T-cell (primary cell): Measurements from ENCODE around the gene RPS19. TPM values are rescaled to one million over a fixed set of nuclear protein-coding genes. Genes with fewer than 3 reads are reported as not detected.
A peak's percentile ranks its signal among the peaks of the same experiment; 100 is the strongest.

Experiments
- ATAC-seq, 4 experiments: fragments of 200-7000 bp in 3 of 4; fragments of 150-1000 bp in 1 of 4; cut with Tn5 transposase; replicated peaks in 1 of 4; 1 replicate in 3 of 4; 2 replicates in 1 of 4; pipeline ENCODE4 v1.10.0; 2021; ENCODE audit warnings: moderate library complexity in 3 of 4, mild to moderate bottlenecking in 2 of 4, moderate number of reproducible peaks in 1 of 4
- CTCF ChIA-PET, 2 donors: fragments of 300-600 bp; sonication (Branson Sonifier 250); formaldehyde crosslinking; loops; one replicate each; lab custom pipeline; 2022; ENCODE audit warnings: antibody characterized with exemption in 2 of 2; lab: Charles Lee
- POLR2A ChIA-PET, 2 donors: fragments of 300-600 bp; sonication (Branson Sonifier 250); formaldehyde crosslinking; loops; one replicate each; lab custom pipeline; 2022; ENCODE audit warnings: antibody characterized with exemption in 2 of 2; lab: Charles Lee
- DNase-seq, 35 experiments: peaks; one replicate each; pipeline versions ENCODE4 v3.0.0 to v3.0.0-alpha.2; 2013 to 2023
- H3K27ac ChIP-seq: one replicate; pipeline ENCODE4 v1.5.1; 2013; ENCODE audit warnings: low read length
- H3K27me3 ChIP-seq, 2 experiments: replicated peaks in 1 of 2; 1 replicate in 1 of 2; 2 replicates in 1 of 2; pipeline versions ENCODE4 v1.6.1 to v1.7.0; 2013; ENCODE audit warnings: low read length in 1 of 2, mixed read lengths in 1 of 2; ENCODE audit not compliant: control insufficient read depth in 2 of 2, insufficient read depth in 2 of 2; ENCODE audit errors: extremely low read depth in 1 of 2
- H3K36me3 ChIP-seq, 2 donors: 1 replicate in 1 of 2; 2 replicates in 1 of 2; pipeline versions ENCODE4 v1.6.1 to v1.7.0; 2013; ENCODE audit warnings: low read length in 1 of 2; ENCODE audit not compliant: control insufficient read depth in 2 of 2, insufficient read depth in 1 of 2; ENCODE audit errors: extremely low read depth in 1 of 2
- H3K4me1 ChIP-seq, 2 experiments: 1 replicate in 1 of 2; 2 replicates in 1 of 2; pipeline versions ENCODE4 v1.6.1 to v1.7.0; 2013; ENCODE audit warnings: low read length in 2 of 2, mixed read lengths in 1 of 2; ENCODE audit not compliant: insufficient read depth in 2 of 2, control insufficient read depth in 1 of 2; ENCODE audit errors: extremely low read depth in 1 of 2
- H3K4me3 ChIP-seq, 2 donors: 1 replicate in 1 of 2; 2 replicates in 1 of 2; pipeline versions ENCODE4 v1.5.1 to v1.7.0; 2013; ENCODE audit warnings: mild to moderate bottlenecking in 2 of 2, low read length in 1 of 2, moderate library complexity in 1 of 2; ENCODE audit not compliant: control insufficient read depth in 1 of 2; ENCODE audit errors: extremely low read depth in 1 of 2
- H3K9me3 ChIP-seq: 2 replicates; pipeline ENCODE4 v1.7.0; 2013
- H3K27ac Mint-ChIP-seq, 2 donors: one replicate each; pipeline ENCODE4 v1.8.0; 2020 to 2021; ENCODE audit warnings: mild to moderate bottlenecking in 2 of 2, mixed read lengths in 2 of 2
- H3K27me3 Mint-ChIP-seq, 2 donors: one replicate each; pipeline ENCODE4 v1.8.0; 2021 to 2022; ENCODE audit warnings: mixed read lengths in 2 of 2
- H3K36me3 Mint-ChIP-seq: one replicate; pipeline ENCODE4 v1.8.0; 2021; ENCODE audit warnings: mixed read lengths
- H3K4me1 Mint-ChIP-seq, 3 donors: one replicate each; pipeline ENCODE4 v1.8.0; 2020 to 2022; ENCODE audit warnings: mixed read lengths in 3 of 3, mild to moderate bottlenecking in 1 of 3
- H3K4me3 Mint-ChIP-seq, 3 donors: one replicate each; pipeline ENCODE4 v1.8.0; 2020 to 2022; ENCODE audit warnings: mild to moderate bottlenecking in 3 of 3, mixed read lengths in 3 of 3, moderate library complexity in 3 of 3
- H3K9me3 Mint-ChIP-seq, 3 donors: one replicate each; pipeline ENCODE4 v1.8.0; 2020 to 2022; ENCODE audit warnings: mixed read lengths in 3 of 3
- WGBS: methylation state at CpG from one replicate; pipeline ENCODE4 v1.1.5; 2013; ENCODE audit warnings: missing lambda C conversion rate; ENCODE audit not compliant: insufficient coverage; 5-methylcytosine and 5-hydroxymethylcytosine counted together
- total RNA-seq, 35 experiments: library from RNA in 6 of 35; stranded (reverse) in 6 of 35; fragments of 120-200 nt in 1 of 35; gene quantifications; one replicate each; pipeline versions ENCODE4 v1.2.1 to v1.2.4 and lab custom pipeline; 2013 to 2026

RPS19 gene
- total RNA-seq, 5 donors from 2014 or later (not counting 1 experiment from before 2014, with no cell fraction given), result 3,043 to 4,286 (median 3,822) TPM

DNA sequence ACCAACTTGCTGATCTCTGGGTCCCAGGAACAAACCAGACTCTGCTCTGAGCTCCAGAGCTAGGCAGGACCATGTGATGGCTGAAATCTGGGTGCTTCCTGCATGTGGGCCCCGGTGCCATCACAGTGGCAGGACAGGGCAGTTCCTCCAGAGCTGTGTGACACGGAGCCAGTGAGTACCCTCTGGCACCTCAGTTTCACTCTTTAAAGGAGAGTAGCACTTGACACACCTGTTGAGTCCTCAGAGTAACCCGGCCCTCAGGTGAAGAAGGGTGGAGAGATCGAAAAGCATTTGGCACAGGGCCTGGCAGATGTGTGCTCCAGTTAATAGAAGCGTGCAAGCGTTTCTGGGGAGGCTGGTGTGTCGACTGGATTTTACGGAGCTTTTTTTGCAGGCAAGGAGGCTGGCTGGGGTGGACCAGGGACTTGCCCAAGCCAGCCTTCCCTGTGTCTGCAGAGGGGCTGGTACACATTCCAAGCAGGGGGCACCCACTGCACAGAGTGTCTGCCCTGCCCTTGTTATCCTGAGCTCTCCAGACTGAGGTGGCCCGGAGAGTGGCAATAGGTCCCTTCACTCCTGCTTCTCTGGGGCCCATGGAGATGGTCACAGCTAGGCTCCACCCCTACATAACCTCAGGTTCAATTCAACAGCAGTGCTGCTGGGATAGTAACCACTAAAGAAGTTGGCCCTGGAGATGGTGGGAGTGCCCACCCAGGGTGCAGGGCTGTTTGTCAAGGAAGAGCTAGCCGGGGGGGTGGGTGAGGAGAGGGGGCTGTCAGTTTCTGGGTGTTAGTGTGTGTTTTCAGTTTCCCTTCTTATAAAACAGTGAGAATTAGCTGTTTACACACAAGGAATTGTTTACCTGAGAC is 8.3 kb downstream of the RPS19 start:
- Histone ChIP-seq H3K4me1 (peaks cover 50 to 96% of the 10 kb centered on the region in 2 experiments), H3K27me3 (no peaks in the 10 kb centered on the region), H3K27ac (peak overlapping the region; percentile 81), H3K9me3 (no peaks in the 10 kb centered on the region), H3K36me3 (peaks cover 27 to 52% of the 10 kb centered on the region in 2 donors), H3K4me3 (no peak overlapping the region)
- Mint-ChIP-seq H3K9me3 (no peaks in the 10 kb centered on the region), H3K4me1 (peaks cover 65 to 82% (median 75%) of the 10 kb centered on the region in 3 donors), H3K27ac (peak overlapping the region; percentile 88 to 92), H3K4me3 (peak overlapping the region in 1 of 3 donors; percentile 20), H3K36me3 (peaks cover 40% of the 10 kb centered on the region), H3K27me3 (no peaks in the 10 kb centered on the region)
- no peak for DNase-seq
- CTCF ChIA-PET, result interaction anchor here in 1 of 2 donors (1.1 kb wide), 1 partner anchor 84 kb away, joined by 3 read pairs; no protein-coding TSS in a partner anchor
- 79% methylated on average over 8 of the region's 10 CpGs for WGBS
- ATAC-seq, result no peak
- POLR2A ChIA-PET, result interaction anchor here (0.6 to 0.7 kb wide), 3 partner anchors 11 to 340 kb away, joined by 3 to 8 read pairs (median 6); no protein-coding TSS in a partner anchor

GRCh38 chr19:41868989-41869300 is 8.9 kb downstream of the RPS19 start:
- Histone ChIP-seq H3K9me3 (no peaks in the 10 kb centered on the region), H3K4me3 (no peak overlapping the region), H3K27me3 (no peaks in the 10 kb centered on the region), H3K36me3 (peaks cover 27 to 46% of the 10 kb centered on the region in 2 donors), H3K4me1 (peaks cover 56 to 96% of the 10 kb centered on the region in 2 experiments), H3K27ac (peak overlapping the region; percentile 81)
- peak overlapping the region; percentile 88 to 92 for H3K27ac Mint-ChIP-seq
- peaks cover 62 to 84% (median 75%) of the 10 kb centered on the region in 3 donors for H3K4me1 Mint-ChIP-seq
- H3K9me3 Mint-ChIP-seq, result no peaks in the 10 kb centered on the region
- POLR2A ChIA-PET, result interaction anchor here in 1 of 2 donors (0.7 kb wide), 1 partner anchor 340 kb away, joined by 6 read pairs; no protein-coding TSS in a partner anchor
- CTCF ChIA-PET, result interaction anchor here in 1 of 2 donors (1.1 kb wide), 1 partner anchor 84 kb away, joined by 3 read pairs; no protein-coding TSS in a partner anchor
- H3K36me3 Mint-ChIP-seq, result peaks cover 36% of the 10 kb centered on the region
- no peak overlapping the region for H3K4me3 Mint-ChIP-seq
- ATAC-seq (no peak), DNase-seq (no peak)
- 100% methylated on average over 2 of the region's 12 CpGs for WGBS
- no peaks in the 10 kb centered on the region for H3K27me3 Mint-ChIP-seq

DNA sequence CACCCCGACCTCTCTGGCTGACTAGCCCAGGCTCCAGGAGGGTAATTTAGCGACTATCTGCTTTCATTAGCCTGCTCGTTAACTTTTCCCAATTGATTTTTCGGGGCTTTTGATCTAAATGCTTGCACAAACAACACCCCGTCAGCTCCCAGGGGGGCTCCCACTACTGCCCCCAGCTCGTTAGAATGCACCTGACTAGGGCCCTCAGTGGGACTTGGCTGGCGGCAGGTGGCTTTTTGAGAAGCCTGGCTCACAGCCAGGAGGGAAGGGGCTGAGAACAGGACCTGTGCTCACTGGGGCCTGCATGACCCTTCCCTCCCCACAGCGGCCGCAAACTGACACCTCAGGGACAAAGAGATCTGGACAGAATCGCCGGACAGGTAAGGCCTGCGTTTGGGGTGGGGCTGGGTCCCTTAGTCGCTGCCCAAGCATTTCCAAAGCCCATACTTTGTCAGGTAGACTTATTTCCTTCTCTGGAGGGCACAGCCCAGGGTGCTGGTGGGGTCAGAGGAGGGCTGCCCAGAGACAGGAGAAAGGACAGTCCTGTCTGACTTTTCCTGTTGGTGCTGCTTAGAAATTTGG is 9.4 kb downstream of the RPS19 start:
- Mint-ChIP-seq H3K4me3 (peak overlapping the region in 1 of 3 donors; percentile 17), H3K9me3 (no peaks in the 10 kb centered on the region), H3K36me3 (peaks cover 31% of the 10 kb centered on the region), H3K27ac (peak overlapping the region; percentile 89), H3K27me3 (no peaks in the 10 kb centered on the region), H3K4me1 (peaks cover 60 to 84% (median 73%) of the 10 kb centered on the region in 3 donors)
- 88% methylated on average over 8 of the region's 13 CpGs for WGBS
- ChIA-PET POLR2A (no interaction called here), CTCF (no interaction called here)
- Histone ChIP-seq H3K4me1 (peaks cover 58 to 96% of the 10 kb centered on the region in 2 experiments), H3K36me3 (peaks cover 27 to 41% of the 10 kb centered on the region in 2 donors), H3K27me3 (no peaks in the 10 kb centered on the region), H3K4me3 (no peak overlapping the region), H3K27ac (peak overlapping the region; percentile 81), H3K9me3 (no peaks in the 10 kb centered on the region)
- ATAC-seq, result no peak
- no peak for DNase-seq

DNA sequence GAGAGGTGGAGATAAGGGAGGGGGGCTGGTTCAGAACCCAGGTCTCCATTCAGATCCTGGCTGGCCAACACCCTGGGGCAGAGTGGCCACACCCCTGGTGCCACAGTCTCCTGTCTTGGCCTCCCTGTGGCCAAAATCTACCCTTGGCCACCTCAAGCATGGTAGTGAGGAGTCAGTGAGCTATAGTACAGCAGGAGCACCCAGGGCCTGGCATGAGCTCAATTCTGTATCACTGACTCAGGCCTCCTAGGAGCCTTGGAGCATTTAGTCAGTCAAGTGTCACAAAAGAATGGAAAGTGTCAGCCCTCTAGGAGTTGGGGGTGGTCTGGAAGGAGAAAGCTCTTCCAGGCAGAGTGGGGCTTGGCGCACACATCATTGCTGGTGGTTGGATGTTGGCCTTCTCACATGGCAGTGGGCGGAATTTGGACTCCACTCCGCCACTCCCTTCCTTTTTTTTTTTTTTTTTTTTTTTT is 10.4 kb downstream of the RPS19 start:
- Mint-ChIP-seq H3K4me1 (peaks cover 57 to 83% (median 72%) of the 10 kb centered on the region in 3 donors), H3K9me3 (no peaks in the 10 kb centered on the region), H3K27ac (peak overlapping the region; percentile 89), H3K4me3 (peak overlapping the region in 1 of 3 donors; percentile 44), H3K36me3 (peaks cover 28% of the 10 kb centered on the region), H3K27me3 (no peaks in the 10 kb centered on the region)
- H3K4me3 ChIP-seq, result no peak overlapping the region
- ATAC-seq (no peak), DNase-seq (no peak)
- POLR2A ChIA-PET, result interaction anchor here in 1 of 2 donors (0.5 kb wide), 1 partner anchor 29 kb away, joined by 3 read pairs; no protein-coding TSS in a partner anchor
- no peaks in the 10 kb centered on the region for H3K9me3 ChIP-seq
- H3K36me3 ChIP-seq, result peaks cover 21 to 34% of the 10 kb centered on the region in 2 donors
- H3K27me3 ChIP-seq, result no peaks in the 10 kb centered on the region
- CTCF ChIA-PET, result interaction anchor here (0.6 to 2.1 kb wide), 3 partner anchors 10 to 571 kb away, joined by 4 to 15 read pairs (median 8); partner anchors contain the start of gene RPS19 (in 1 of the 2)
- no CpG with 5 or more reads among the region's 3 CpGs for WGBS
- H3K4me1 ChIP-seq, result peaks cover 62 to 97% of the 10 kb centered on the region in 2 experiments
- peak overlapping the region; percentile 81 for H3K27ac ChIP-seq

GRCh38 chr19:41871573-41872383 is 11.7 kb downstream of the RPS19 start:
- ATAC-seq, result peak; percentile 50 to 68 (median 64)
- CTCF ChIA-PET, result interaction anchor here (1.3 to 2.1 kb wide), 3 partner anchors 12 to 16 kb away, joined by 3 to 15 read pairs (median 4); partner anchors contain the start of gene RPS19 (in 1 of the 2)
- POLR2A ChIA-PET, result interaction anchor here in 1 of 2 donors (0.6 kb wide), 1 partner anchor 9 kb away, joined by 9 read pairs; no protein-coding TSS in a partner anchor
- H3K4me3 ChIP-seq, result no peak overlapping the region
- Mint-ChIP-seq H3K27ac (peak overlapping the region; percentile 99), H3K9me3 (no peaks in the 10 kb centered on the region), H3K36me3 (peaks cover 24% of the 10 kb centered on the region), H3K4me3 (peak overlapping the region; percentile 54 to 88 (median 69)), H3K4me1 (peaks cover 60 to 86% (median 76%) of the 10 kb centered on the region in 3 donors), H3K27me3 (no peaks in the 10 kb centered on the region)
- 10% methylated on average over 10 of the region's 16 CpGs for WGBS
- H3K27ac ChIP-seq, result peak overlapping the region; percentile 81
- H3K9me3 ChIP-seq, result no peaks in the 10 kb centered on the region
- H3K4me1 ChIP-seq, result peaks cover 70 to 100% of the 10 kb centered on the region in 2 experiments
- peak; percentile 48 to 83 (median 59) for DNase-seq
- peaks cover 21 to 34% of the 10 kb centered on the region in 2 donors for H3K36me3 ChIP-seq
- no peaks in the 10 kb centered on the region for H3K27me3 ChIP-seq
